Hematopoietic multipotent progenitor cell treated with erythropoietin and hydrocortisone succinate and interleukin-3 and kit ligand, for 17 days (in vitro differentiated cells): Measurements from ENCODE around the gene PAK1.

Source experiments
- DNase-seq: peaks from one replicate; pipeline ENCODE4 v3.0.0-alpha.2; 2015; ENCODE audit warnings: low spot score

PAK1 gene

GRCh38 chr11:77370217-77370616 is 103.7 kb downstream of the PAK1 start:
- DNase-seq = no peak

DNA sequence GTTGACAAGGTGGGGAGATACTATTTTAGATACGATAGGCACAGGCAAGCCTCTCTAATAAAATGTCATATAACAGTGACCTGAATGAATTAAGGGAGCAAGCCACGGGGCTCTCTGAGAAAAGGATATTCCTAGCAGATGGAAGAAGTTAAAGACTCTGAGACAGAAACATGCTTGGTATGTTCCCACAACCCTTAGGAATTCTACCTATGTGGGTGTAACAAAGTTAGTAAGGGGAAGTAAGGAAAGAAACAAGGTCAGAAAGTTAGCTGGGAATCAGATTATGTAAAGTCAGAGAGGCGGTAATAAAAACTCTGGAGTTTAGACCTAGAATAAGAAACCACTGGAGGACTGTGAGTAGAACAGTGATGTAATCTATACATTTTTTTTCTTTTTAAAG is 112.7 kb downstream of the PAK1 start:
- DNase-seq = no peak

- no peak for DNase-seq
These were observed 114.4 kb downstream of the PAK1 start for GRCh38 chr11:77359481-77359880.

GRCh38 chr11:77353131-77353530 is 120.8 kb downstream of the PAK1 start:
- no peak for DNase-seq

DNA sequence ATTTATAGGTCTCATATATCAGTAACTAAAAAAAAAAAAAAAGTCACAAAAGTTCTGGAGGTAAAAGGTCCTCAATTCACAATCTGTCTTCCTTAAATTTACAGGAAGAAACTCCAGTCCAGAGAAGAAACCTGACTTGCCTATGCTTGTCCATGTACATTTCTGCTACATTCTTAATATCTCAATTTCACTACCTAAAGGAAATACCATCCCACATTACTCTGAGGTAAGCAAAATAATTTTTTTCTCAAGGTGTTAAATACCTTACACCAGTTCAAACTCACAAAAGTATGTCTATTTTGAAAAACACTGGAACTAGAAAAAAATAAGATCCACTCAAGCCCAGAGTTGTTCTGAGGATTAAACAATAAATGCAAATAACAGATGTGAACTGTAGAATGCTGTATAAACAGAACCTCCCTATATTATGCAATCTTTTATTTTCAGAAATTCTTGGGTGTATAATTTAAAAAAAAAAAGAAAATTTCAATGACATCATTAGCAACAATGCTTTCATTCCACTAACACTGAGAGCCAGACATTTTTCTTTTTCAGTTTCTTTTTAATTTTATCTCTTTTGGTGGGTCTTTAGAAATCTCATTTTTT is 122.5 kb downstream of the PAK1 start:
- no peak for DNase-seq

DNA sequence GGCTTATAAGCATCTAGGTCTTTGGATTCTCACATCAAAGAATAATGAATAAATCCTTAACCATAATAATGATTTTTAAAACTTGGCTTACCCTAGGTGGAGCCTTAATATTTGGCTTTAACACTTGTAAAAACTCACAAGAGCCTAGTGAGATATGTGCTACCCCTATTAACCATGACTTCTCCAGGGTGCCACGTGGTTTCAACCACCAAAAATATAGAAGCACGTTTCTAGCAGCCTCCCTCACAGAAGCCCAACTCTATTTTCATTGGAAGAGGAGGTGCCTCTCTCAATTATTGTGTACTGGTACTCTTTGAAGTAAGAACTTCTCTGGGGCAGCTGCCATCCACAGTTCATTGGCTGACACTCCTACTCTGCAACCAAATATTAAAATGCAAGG is 125.9 kb downstream of the PAK1 start:
- no peak for DNase-seq

DNA sequence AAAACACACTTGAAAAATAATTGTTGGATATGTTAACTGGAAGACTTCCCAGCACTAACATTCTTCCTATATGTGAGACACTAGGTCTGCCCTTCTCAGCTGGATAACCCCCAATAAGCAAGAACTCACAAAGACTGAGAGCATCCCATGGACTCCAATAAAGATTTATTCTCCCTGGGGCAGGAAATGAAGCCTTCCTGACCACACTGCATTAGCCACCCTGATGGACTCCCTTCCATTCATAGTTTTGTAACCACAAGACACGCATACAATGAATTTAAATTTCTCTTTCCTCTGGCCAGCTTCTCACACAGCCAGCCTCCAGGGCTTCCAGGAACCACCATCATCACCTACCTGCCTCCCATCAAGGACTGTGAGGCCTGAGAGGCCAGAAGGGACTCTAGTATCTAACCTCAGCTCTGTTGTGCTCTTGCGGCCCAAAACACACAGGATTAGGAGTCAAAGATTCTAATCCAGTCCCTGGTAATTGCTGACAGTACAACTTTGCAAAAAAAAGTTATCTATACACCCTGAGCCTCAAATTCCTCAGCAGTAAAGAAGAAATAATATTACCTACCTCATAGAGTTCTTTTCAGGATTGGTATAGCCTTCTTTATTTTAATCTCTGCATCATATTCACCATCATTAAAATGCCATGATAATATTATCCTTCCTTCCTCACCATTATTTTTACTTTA is 126.8 kb downstream of the PAK1 start:
- no peak for DNase-seq

- DNase-seq = no peak
These were observed 128.3 kb downstream of the PAK1 start for GRCh38 chr11:77345621-77346020.

- DNase-seq = no peak
These were observed 133.4 kb downstream of the PAK1 start for GRCh38 chr11:77340501-77340900.

DNA sequence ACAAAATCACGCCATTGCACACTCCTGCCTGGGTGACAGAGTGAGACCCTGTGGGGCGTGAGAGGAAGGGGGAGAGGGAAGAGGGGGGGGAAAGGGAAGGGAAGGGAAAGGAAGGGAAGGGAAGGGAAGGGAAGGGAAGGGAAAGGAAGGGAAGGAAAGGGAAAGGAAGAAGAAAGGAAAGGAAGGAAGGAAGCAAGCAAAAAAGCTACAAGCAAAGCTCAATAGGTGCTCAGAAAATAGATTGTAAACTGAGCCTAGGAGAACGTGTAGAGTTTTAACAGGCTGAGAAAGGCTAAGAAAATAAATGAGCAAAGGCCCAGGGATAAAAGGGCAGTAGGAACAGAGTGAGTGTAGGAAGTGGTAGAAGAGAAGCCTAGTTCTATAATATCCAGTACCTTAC is 141.6 kb downstream of the PAK1 start:
- no peak for DNase-seq

GRCh38 chr11:77325159-77325558 is 148.7 kb downstream of the PAK1 start:
- DNase-seq = no peak

DNA sequence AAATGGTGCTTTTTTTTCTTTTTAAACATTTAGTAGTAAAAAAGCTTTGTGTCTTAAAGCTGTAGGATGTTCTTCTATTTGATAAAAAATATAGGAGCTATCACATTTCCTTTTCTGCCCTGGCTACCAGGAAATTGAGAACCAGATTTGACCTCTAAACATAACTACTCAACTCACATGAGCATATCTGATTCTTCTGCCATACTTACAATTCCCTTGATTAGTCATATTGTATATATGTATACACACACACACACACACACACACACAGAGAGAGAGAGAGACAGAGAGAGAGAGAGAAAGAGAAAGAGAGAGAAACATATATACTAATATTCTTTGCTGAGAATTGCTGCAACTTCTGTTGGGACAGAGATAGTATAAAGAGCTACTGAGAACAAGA is 149.4 kb downstream of the PAK1 start:
- DNase-seq = no peak

GRCh38 chr11:77322926-77323590 is 150.8 kb downstream of the PAK1 start:
- DNase-seq = no peak

DNA sequence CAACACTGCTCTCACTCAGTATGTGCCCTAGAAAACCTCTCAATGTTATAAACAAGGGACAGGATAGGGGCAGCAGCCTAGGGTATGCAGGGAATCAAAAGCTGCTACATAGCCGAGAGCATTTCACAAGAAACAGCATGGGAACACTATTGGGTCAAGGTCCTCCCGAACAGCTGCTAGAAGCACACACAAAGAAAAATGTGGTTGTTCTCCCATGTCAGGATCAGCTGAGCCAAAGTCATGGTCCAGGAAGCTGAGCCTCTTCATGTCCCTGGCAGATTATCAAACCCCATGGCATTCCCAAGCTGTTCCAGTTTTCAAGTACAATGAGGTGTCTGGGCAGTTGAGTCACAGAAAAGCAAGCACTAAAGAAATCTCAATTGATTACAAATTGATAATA is 151.4 kb downstream of the PAK1 start:
- DNase-seq = no peak

- no peak for DNase-seq
These were observed 153.5 kb downstream of the PAK1 start for GRCh38 chr11:77320351-77320750.

- no peak for DNase-seq
These were observed 155.3 kb downstream of the PAK1 start for GRCh38 chr11:77318600-77318999.

- no peak for DNase-seq
These were observed 157.1 kb downstream of the PAK1 start for GRCh38 chr11:77316733-77317342.

DNA sequence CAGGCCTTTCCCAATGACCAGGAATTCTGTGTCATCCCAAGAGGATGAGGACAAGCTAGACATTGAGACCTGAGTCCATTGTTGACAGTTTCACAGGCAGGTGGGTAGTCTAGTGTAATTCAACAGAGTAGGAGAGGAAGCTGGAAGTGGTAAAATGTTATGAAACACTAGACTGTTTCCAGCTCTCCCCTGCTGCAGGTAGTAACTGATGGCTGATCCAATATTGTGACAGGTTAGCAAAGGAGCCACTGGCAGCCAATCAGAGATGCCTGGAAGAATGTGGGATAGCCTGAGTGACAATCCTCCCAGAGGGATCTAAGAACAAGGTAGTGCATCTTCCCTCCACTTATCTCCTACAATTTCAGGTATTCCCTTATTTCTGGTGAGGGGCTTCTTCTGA is 161.8 kb downstream of the PAK1 start:
- DNase-seq = no peak

DNA sequence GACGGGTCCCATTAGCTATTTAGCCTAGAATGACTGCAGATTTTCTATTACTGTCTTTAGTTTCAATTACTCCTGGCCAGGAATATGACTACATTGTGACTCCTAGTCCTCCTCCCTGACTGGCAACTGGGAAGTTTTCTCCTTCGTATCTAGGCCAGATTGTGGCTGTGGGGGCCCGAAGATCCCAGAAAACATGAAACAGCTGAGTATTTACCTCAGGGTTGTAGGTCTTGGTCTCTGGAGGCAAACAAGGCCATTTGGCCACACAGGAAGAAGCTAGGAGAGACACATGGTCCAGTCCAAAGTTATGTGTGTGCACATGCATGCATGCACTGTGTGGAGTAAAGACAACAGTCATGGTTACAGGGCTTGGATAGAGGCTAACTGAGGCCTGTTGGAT is 162.2 kb downstream of the PAK1 start:
- DNase-seq = no peak

- DNase-seq = no peak
These were observed 163.2 kb downstream of the PAK1 start for GRCh38 chr11:77310721-77311120.

- no peak for DNase-seq
These were observed 164.4 kb downstream of the PAK1 start for GRCh38 chr11:77309401-77310085.

DNA sequence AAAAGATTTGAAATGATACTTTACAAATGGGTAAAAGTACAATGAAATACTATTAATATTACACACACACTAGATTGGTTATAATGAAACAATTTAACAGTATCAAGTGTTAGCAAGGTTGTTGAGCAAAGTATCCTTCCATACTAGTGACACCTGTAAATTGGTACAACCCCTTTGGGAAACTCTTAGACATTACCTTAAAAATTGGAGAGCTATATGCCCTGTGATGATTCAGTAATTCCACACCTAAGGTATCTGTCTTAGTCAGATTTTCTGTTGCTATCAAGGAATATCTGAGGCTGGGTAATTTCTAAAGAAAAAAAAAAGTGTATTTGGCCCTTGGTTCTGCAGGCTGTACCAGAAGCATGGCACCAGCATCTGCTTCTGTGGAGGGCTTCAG is 165.1 kb downstream of the PAK1 start:
- no peak for DNase-seq

GRCh38 chr11:77303328-77303727 is 170.6 kb downstream of the PAK1 start:
- no peak for DNase-seq
